NCI-H82 treated with DMSO at 0.1 percent for 48 hours (cell line): ENCODE data around the gene LCT.

Experiments used
- DNase-seq: peaks from one replicate; lab custom pipeline; 2025; ENCODE audit not compliant: unreplicated experiment; lab: John Stamatoyannopoulos, UW

LCT gene

GRCh38 chr2:135743860-135744259 is 93.1 kb downstream of the LCT start:
- DNase-seq, result peak; percentile 91

- peak; percentile 31 for DNase-seq
Measured at GRCh38 chr2:135742325-135742757, 94.6 kb downstream of the LCT start.

- peak; percentile 93 for DNase-seq
Measured at GRCh38 chr2:135741395-135742324, 95.3 kb downstream of the LCT start, which contains the start of gene UBXN4. Gene UBXN4 (plus strand): TSS chr2:135741855. CDS start chr2:135741930, 75 bp downstream.

GRCh38 chr2:135741043-135741394 is 96.0 kb downstream of the LCT start:
- no peak for DNase-seq

GRCh38 chr2:135740206-135740605 is 96.8 kb downstream of the LCT start:
- DNase-seq, result no peak
